NCI-H2227 (cell line): ENCODE data around the gene ZBTB26.
"Not testable (repeated sequence)": the region's sequence is repeated elsewhere in the genome, so short reads cannot be mapped to it uniquely, and the experiment has no call there.

Experiments used
- DNase-seq: peaks from one replicate; lab custom pipeline; 2025; ENCODE audit not compliant: unreplicated experiment; lab: John Stamatoyannopoulos, UW

ZBTB26 gene

DNA sequence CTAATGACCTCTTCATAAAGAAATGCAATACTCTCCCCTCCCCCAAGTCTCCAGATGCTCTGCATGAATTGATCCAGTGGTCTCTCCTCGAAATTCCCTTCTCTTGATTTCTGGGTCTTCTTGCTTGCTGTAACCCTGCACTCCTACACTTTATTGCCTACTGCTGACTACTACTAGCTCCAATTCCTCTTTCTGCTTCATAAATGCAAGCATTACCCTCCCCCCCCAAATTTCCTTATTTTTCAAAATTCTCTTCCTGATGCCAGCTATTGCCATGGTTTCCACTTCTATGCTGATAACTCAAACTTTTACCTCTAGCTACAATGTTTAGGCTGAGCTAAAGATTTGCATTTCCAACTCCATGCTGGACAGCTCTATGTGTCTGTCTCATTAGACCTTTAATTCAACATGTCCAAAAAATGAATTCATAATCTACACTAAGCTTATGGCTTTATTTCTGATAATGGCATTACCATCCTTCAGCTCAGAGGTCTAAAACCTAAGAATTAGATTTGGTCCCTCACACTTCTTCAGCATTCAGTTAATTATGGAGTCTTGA lies 1.4 kb downstream of the ZBTB26 start:
- DNase-seq: no peak

DNA sequence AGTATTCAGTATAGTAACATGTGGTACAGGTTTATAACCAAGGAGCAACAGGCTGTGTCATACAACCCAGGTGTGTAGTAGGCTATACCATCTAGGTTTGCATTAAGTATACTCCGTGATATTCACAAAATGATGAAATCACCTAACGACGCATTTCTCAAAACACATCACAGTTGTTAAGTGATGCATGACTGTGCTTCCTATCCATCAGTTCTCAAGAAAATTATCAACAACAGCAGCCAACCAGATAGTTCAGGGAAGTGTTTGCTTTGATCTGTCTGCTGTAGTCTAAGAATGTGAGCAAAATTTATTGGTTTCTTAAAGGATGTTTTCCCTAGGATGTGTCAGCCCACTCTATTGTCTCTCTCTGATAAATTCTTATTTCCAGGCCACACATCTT lies 7.4 kb downstream of the ZBTB26 start:
- DNase-seq: no peak

DNA sequence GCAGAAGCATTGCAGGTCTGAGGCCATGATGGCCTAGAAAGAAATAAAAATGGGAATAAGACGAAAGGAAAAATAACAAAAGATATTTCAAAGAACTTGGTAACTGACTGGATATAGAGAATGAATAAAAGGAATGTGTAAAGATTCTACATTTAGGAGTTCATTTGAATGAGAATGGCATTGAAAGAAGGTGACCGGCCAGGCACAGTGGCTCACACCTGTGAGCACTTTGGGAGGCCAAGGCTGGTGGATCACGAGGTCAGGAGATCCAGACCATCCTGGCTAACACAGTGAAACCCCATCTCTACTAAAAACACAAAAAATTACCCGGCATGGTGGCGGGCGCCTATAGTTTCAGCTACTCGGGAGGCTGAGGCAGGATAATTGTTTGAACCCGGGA lies 8.6 kb downstream of the ZBTB26 start:
- no peak for DNase-seq

DNA sequence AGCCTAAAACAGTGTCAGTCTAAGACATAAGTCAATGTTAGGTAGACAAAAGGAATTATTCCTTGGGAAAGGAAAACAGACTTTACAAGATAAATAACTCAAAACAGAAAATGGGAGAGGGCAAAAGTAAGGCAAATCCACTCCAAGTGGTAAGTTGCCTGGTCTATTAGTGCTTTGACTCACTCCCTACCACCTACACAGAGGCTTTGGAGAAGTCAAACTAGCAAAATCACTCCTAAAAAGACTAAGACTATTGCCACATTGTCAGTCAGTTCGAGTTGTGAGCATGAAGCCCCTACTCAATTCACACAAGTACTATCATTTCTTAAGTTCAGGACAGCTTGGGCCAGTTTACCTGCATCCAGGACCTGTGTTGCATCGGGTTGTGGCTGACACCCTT lies 13.0 kb downstream of the ZBTB26 start:
- no peak for DNase-seq

DNA sequence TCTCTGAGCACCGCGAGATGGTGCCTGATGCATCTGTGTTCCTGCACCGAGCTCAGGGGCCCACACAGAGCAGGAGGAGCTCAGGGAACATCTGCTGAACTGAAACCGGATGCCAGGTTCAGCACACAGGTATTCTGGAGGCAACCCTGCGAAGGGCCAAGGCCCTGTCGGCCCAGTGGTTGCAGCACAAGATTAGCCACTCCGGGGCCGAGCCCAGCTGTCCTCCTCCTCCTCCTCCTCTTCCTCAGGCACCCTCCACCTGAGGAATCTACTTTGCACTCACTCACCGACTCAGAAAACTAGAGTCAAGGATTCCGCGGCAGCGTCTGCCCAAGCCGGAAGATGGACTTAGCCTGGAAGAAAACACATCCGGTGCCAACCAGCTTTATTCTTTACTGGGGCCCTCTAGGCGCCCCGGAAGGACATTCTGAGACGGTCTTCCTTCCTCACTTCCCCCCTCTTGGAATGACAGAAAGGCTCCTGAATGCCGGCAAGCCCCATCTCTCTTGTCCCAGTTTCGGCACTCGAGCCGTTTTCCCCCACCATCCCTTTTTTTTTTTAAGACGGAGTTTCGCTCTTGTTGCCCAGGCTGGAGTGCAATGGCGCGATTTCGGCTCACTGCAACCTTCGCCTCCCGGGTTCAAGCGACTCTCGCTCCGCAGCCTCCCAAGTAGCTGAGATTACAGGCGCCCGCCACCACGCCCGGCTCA lies 18.2 kb downstream of the ZBTB26 start, which contains the start of gene ZBTB6:
TSS of gene ZBTB6 (minus strand) at position 360 of the 710 bp plus-strand sequence. CDS start 1,251 bp downstream, outside the sequence.
- peak; percentile 79 for DNase-seq

DNA sequence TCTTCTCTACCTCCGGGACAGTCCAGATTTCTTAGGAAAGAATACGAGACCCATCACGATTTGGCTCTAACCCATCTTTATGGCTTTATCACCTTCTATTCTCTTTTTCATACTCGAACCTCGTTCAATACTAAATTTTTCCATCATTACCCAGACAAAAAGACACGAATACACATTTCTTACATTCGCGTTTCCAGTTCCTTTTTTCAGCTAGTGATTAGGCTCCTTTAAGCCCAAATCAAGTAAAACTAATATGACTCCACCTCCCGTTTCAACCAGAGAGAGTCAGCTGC lies 18.7 kb downstream of the ZBTB26 start:
- no peak for DNase-seq

DNA sequence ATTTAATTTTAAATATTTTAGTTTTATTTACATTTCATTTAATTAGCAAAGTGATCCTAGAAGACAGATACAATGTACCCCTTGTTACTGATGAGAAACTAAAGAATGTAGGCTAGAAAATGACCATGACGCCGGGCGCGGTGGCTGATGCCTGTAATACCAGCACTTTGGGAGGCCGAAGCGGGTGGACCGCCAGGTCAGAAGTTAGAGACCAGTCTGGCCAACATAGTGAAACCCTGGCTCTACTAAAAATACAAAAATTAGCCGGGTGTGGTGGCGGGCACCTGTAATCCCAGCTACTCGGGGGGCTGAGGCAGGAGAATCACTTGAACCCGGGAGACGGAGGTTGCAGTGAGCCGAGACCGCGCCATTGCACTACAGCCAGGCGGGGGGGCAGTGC lies 25.2 kb downstream of the ZBTB26 start:
- not testable (repeated sequence) for DNase-seq

DNA sequence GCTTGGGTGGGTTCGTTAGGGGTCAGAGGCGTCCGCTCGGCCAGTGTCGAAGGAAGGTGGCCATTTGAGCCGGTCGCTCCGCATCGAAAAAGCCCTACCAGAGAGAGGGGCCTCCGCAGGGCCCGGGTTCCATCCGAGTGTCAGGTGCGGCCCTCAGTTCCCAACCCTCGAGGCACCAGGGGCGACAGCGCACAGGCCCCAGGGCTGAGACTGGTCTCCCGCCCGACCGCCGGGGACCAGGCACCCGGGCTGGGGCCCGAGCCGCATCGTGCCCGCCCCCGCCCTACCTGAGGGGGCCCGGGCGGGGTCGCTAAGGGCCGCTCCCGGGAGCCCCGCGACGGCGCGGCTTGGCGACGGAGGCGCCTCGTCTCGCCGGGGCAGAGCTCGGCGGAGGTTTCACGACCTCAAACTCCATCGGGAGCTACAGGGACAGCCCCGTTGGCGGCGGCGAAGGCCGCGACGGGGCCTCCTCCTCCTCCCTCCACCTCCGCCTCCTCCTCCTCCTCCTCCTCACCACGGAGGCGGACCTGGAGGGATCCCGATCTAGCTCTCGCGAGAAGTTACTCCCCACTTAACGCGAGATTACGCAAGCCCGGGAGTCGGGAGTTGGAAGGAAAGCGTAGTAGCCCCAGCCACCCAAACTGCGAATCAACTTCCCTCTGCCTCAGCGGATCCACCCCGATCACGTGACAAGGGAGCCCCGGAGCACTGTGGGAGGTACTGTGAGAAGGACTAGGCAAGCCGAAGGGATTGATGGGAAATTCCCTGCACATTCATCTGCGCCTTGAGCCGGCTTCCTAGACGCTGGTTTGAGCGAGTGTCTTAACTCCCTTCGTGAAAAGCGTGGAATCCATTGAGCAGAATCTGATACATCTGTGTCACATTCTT lies 26.2 kb downstream of the ZBTB26 start, which contains the start of gene RC3H2:
TSS of gene RC3H2 (minus strand) at position 537 of the 888 bp plus-strand sequence. CDS start 7,850 bp downstream, outside the sequence.
- DNase-seq: peak; percentile 99

DNA sequence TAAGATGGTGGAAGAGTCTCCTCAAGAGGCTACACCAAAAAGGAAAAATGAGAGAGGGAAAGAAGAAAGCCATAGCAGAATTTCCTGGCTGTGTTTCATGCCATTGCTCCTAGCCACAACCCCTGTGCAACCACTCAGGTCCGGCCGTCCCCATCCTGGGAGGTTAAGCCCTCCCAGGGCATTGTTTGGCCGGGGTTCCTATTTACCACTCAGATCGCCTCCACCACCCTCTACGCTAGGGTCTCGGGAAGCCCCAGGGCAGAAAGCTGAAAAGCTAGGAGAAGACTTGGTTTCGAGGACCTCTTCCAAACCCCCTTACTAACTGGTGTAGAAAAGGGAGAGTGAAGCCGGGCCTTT lies 26.9 kb downstream of the ZBTB26 start:
- peak; percentile 29 for DNase-seq

DNA sequence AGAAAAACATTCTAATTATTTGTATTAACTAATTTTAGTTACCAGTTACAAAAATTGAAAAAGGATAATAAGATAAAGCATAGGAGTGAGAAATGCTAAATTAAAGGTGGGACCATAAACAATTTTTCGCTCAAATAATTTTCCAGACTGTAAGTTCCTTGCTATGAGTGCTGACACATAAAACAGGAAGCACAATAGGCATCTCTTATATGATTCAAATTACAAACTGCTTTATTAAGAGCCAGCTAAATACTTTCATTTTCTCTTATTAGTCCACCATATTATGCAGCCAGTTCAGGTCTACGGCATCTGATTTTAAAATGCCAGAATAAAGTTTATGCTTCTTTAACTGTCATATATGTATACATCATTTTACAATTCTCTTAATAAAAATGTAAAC lies 30.5 kb downstream of the ZBTB26 start:
- no peak for DNase-seq

DNA sequence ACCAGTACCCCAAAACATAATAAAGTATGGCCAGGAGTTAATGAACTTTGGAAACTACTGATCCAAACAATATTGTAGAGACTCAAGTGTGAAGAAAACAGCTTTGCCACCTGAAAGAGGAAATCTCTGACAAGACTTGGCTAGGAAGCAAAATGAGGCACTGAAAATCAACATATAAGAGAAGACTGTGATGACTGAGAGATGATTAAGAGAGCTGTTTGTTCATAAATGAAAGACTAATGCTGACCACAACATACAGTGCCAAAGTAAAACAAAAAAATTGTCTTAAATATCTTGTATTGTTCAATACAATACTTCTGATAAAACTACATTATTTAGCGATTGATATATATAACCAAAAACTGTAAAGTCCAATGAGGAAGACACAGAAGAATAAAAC lies 33.3 kb downstream of the ZBTB26 start:
- no peak for DNase-seq

DNA sequence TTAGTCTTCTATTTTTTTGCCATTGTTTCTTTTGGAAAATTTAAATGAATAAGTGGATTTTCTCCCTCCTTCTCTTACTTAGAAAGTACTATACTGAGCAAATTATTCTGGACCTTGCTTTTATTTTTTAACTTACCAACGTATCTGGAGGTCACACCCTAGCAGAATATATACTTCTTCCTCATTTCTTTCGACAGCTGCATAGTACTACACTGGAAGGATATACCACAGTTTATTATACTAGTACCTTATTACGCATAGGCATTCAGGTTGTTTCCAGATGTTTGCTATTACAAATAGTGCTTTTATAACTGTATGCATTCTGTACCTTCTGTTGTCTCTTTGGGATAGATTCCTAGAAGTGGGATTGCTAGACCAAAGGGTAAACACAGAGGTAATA lies 42.8 kb downstream of the ZBTB26 start:
- DNase-seq: no peak

DNA sequence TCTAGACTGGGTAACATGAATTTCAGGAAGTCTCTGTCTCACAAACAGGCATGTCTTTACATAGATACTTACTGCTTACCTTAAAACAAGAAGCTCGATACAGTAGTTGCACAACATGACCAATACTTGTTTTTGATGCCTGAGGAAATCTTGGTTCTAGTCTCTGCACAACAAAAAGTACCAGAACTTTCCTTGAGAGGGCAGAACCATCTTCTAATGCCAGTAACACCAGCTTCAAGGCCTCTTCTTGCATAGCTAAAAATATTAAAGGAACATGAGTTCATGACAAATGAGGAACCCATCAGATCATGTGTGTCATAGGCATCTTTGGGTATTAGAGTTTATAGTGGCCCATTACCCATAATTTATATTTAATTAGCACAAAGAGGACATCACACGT lies 48.2 kb downstream of the ZBTB26 start:
- DNase-seq: no peak

DNA sequence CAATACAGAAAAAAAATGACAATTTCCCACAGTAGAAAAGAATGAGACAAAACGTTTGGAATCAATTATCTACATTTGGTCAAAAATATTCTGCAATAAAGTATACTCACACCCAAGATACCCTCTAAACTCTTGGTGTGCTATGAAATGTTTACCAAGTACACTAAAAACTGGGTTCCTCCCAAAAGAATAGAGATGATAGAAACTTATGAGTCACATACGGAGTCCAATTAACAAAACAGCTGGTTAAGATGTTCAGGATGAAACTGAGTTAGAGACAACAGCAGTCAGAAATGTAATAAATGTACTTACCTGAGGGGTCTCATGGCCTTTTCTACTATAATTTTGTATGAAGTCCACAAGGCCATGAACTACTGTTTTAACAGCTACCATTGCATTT lies 51.9 kb downstream of the ZBTB26 start:
- DNase-seq: no peak

DNA sequence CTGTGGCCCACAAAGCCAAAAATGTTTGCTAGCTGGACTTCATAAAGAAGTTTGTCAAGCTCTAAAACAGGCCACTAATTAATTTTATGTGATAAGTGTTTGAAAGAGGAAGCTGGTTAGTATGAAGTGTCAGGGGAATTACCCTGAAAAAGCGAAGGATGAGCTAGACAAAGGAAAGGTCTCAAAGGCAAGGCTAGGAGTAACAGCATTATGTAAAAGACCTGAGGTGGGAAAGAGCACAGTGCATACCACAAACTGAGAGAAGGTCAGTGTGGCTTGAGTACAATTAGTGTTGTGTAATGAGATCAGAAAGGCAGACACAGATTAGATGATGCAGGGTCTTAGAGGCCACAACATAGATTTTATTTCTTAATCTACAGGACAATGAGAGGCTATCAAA lies 55.8 kb downstream of the ZBTB26 start:
- DNase-seq: no peak

DNA sequence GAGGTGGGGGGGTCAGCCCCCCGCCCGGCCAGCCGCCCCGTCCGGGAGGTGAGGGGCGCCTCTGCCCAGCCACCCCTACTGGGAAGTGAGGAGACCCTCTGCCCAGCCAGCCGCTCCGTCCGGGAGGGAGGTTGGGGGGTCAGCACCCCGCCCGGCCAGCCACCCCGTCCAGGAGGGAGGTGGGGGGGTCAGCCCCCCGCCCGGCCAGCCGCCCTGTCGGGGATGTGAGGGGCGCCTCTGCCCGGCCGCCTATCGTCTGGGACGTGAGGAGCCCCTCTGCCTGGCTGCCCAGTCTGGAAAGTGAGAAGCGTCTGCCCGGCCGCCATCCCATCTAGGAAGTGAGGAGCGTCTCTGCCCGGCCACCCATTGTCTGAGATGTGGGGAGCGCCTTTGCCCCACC lies 64.0 kb downstream of the ZBTB26 start:
- DNase-seq: not testable (repeated sequence)

DNA sequence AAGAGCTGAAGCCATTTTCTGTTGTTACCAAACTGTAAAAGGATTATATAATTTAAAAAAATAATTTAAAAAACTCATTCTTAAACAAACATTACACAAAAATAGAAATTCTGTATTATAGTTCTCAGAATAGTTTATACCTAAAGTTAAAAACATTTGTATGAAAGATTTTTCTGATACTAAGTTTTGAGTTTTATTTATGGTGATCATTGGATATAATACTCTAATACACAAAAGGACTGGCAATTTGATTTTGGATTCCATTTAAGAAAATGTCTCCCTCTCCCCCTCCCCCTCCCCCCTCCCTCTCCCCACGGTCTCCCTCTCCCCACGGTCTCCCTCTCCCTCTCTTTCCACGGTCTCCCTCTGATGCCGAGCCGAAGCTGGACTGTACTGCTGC lies 65.2 kb downstream of the ZBTB26 start:
- no peak for DNase-seq
